ENCODE measurements around the gene KAT14. TPM values are rescaled to one million over a fixed set of nuclear protein-coding genes. Genes with fewer than 3 reads are reported as not detected.

Gene KAT14
- total RNA-seq, 2 donors from 2014 or later: 15.2 to 23.3 TPM

GRCh38 chr20:18133962-18134361, 3.7 kb upstream of the KAT14 start:
- H3K27me3 ChIP-seq (replicated peaks; ENCODE audit: insufficient read depth): no peaks in the 10 kb centered on the region
- intact Hi-C loops (cut with DNase I): loop anchor here (10.0 kb wide), 2 partner anchors 129 to 449 kb away; partner anchors contain the start of gene RRBP1
- no peaks in the 10 kb centered on the region for H3K36me3 ChIP-seq
- peak; percentile 20 for DNase-seq (ENCODE audit: low spot score)
- no peaks in the 10 kb centered on the region for H3K9me3 ChIP-seq
- H3K27ac ChIP-seq: peak overlapping the region in 1 of 2 donors; percentile 18
- WGBS: 13% methylated on average over 2 of the region's 2 CpGs
- H3K4me1 ChIP-seq (replicated peaks): no peaks in the 10 kb centered on the region
- no peak overlapping the region for H3K4me3 ChIP-seq
- peak; percentile 43 for TF ChIP-seq POLR2AphosphoS5 (IDR thresholded peaks at IDR 0.05)
- no peak for TF ChIP-seq POLR2A (IDR thresholded peaks at IDR 0.05)

- Histone ChIP-seq H3K27ac (peak overlapping the region; percentile 79 to 87), H3K4me3 (peak overlapping the region; percentile 69 to 90), H3K36me3 (peaks cover 0 to 4% of the 10 kb centered on the region in 2 donors), H3K27me3 (replicated peaks; ENCODE audit: insufficient read depth) (no peaks in the 10 kb centered on the region), H3K4me1 (replicated peaks) (no peaks in the 10 kb centered on the region), H3K9me3 (no peaks in the 10 kb centered on the region)
- no peak for DNase-seq (ENCODE audit: low spot score)
- WGBS: 0% methylated on average over 15 of the region's 15 CpGs
- TF ChIP-seq POLR2A (IDR thresholded peaks at IDR 0.05): no peak
- TF ChIP-seq POLR2AphosphoS5 (IDR thresholded peaks at IDR 0.05): no peak
- TF ChIP-seq CTCF (IDR thresholded peaks at IDR 0.05): no peak
- intact Hi-C loops (cut with DNase I): loop anchor here (10.0 kb wide), 2 partner anchors 133 to 453 kb away; partner anchors contain the start of gene RRBP1
Measured at GRCh38 chr20:18138266-18138582, 561 bp downstream of the KAT14 start.

GRCh38 chr20:18138639-18139583, 1.2 kb downstream of the KAT14 start:
- H3K4me3 ChIP-seq: peak overlapping the region; percentile 69 to 90

GRCh38 chr20:18139832-18140231, 2.2 kb downstream of the KAT14 start:
- no peak for DNase-seq (ENCODE audit: low spot score)
- Histone ChIP-seq H3K4me3 (no peak overlapping the region), H3K36me3 (peaks cover 0 to 4% of the 10 kb centered on the region in 2 donors), H3K27me3 (replicated peaks; ENCODE audit: insufficient read depth) (no peaks in the 10 kb centered on the region), H3K9me3 (no peaks in the 10 kb centered on the region), H3K4me1 (replicated peaks) (no peaks in the 10 kb centered on the region), H3K27ac (no peak overlapping the region)
- intact Hi-C loops (cut with DNase I): loop anchor here (10.0 kb wide), 2 partner anchors 135 to 455 kb away; partner anchors contain the start of gene RRBP1
- 85% methylated on average over 2 of the region's 2 CpGs for WGBS
- TF ChIP-seq POLR2AphosphoS5 (IDR thresholded peaks at IDR 0.05): no peak
- TF ChIP-seq POLR2A (IDR thresholded peaks at IDR 0.05): no peak
- TF ChIP-seq CTCF (IDR thresholded peaks at IDR 0.05): no peak

More at GRCh38 chr20:18138639-18139583, 1.2 kb downstream of the KAT14 start:
- H3K9me3 ChIP-seq: no peaks in the 10 kb centered on the region
- TF ChIP-seq POLR2AphosphoS5 (IDR thresholded peaks at IDR 0.05) (no peak), POLR2A (IDR thresholded peaks at IDR 0.05) (no peak), CTCF (IDR thresholded peaks at IDR 0.05) (no peak)
- intact Hi-C loops (cut with DNase I): loop anchor here (10.0 kb wide), 2 partner anchors 134 to 454 kb away; partner anchors contain the start of gene RRBP1
- H3K27ac ChIP-seq: no peak overlapping the region
- H3K27me3 ChIP-seq (replicated peaks; ENCODE audit: insufficient read depth): no peaks in the 10 kb centered on the region
- no peaks in the 10 kb centered on the region for H3K4me1 ChIP-seq (replicated peaks)
- DNase-seq (ENCODE audit: low spot score): no peak
- peaks cover 0 to 4% of the 10 kb centered on the region in 2 donors for H3K36me3 ChIP-seq
- 27% methylated on average over 7 of the region's 7 CpGs for WGBS

- DNase-seq (ENCODE audit: low spot score): no peak
Measured at GRCh38 chr20:18144541-18145099, 7.0 kb downstream of the KAT14 start.

More at GRCh38 chr20:18144541-18145099, 7.0 kb downstream of the KAT14 start:
- no peak overlapping the region for H3K4me3 ChIP-seq
- no peaks in the 10 kb centered on the region for H3K4me1 ChIP-seq (replicated peaks)
- H3K9me3 ChIP-seq: no peaks in the 10 kb centered on the region
- TF ChIP-seq POLR2AphosphoS5 (IDR thresholded peaks at IDR 0.05) (no peak), POLR2A (IDR thresholded peaks at IDR 0.05) (no peak), CTCF (IDR thresholded peaks at IDR 0.05) (no peak)
- H3K27me3 ChIP-seq (replicated peaks; ENCODE audit: insufficient read depth): no peaks in the 10 kb centered on the region
- WGBS: 84% methylated on average over 1 of the region's 1 CpG
- H3K36me3 ChIP-seq: peaks cover 0 to 4% of the 10 kb centered on the region in 2 donors
- H3K27ac ChIP-seq: no peak overlapping the region
- intact Hi-C loops (cut with DNase I): no loop called here

All from prostate gland (tissue), 2 donors.